ENCODE measurements around the gene IL24. TPM values are rescaled to one million over a fixed set of nuclear protein-coding genes. Genes with fewer than 3 reads are reported as not detected.
A peak's percentile ranks its signal among the peaks of the same experiment; 100 is the strongest.

IL24 gene
- total RNA-seq, 4 donors from 2014 or later = not detected

DNA sequence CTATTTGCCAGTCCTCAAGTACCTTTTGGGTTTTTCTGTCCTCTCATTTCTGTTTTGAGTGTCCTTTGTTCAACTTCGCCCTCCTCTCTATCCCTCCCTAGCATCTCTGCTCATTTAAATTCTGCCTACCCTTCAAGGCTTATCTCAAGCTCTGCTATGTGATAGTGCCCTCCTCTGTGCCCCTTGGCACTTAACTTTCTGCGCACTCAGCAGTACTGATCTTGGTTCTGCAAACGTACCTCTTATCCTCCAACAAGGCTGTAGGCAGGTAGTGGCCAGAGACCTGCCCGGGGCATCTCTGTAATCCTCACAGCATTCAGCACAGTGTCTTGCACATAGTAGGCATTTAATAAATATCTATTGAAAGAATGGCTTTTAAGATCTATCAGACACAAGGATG is 37.1 kb upstream of the IL24 start:
- H3K4me1 ChIP-seq = no peaks in the 10 kb centered on the region
- TF ChIP-seq POLR2A (IDR thresholded peaks at IDR 0.05) (no peak), EP300 (IDR thresholded peaks at IDR 0.05; ENCODE audit: low read depth) (no peak), CTCF (IDR thresholded peaks at IDR 0.05) (no peak), POLR2AphosphoS5 (IDR thresholded peaks at IDR 0.05) (no peak)
- no peak overlapping the region for H3K27ac ChIP-seq
- intact Hi-C loops (cut with DNase I; ENCODE audit: low total_unique reads) (loop anchor here (5.0 kb wide), 1 partner anchor 612 kb away; no protein-coding TSS in a partner anchor), in situ Hi-C loops (cut with MboI; ENCODE audit: low pct_ligation_motif_present in 1 of 4, low pct_unique_long_range_greater_than_20kb in 1 of 4, low sequenced_read_pairs in 3 of 4) (no loop called here)
- WGBS, 2 donors (ENCODE audit: low coverage in 1 of 2) = 69 to 88% methylated on average over 4 of the region's 4 CpGs
- no peak for DNase-seq
- no peak overlapping the region for H3K4me3 ChIP-seq
- no peaks in the 10 kb centered on the region for H3K9me3 ChIP-seq
- H3K36me3 ChIP-seq = no peaks in the 10 kb centered on the region
- H3K27me3 ChIP-seq = peaks cover 5% of the 10 kb centered on the region

DNA sequence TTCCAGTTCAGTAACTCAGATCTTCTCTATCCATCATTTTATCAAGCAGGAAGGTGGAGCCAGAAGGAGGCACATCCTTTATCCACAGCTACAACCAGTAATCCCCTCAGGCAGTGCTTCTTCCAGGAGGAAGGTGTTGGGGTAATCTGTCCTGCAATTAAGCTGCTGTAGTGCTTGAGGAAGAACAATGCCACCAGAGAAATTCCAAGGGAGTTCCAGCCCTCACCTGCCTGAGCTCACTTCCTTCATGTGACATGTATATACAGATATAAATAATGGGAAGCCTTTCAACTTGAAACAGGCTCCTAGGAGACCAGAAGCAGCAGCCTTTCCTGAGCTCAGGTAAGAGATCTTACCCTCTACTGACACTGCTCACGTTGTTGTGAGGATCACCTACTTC is 34.0 kb upstream of the IL24 start:
- no peaks in the 10 kb centered on the region for H3K4me1 ChIP-seq
- TF ChIP-seq CTCF (IDR thresholded peaks at IDR 0.05) (no peak), POLR2AphosphoS5 (IDR thresholded peaks at IDR 0.05) (no peak), POLR2A (IDR thresholded peaks at IDR 0.05) (no peak), EP300 (IDR thresholded peaks at IDR 0.05; ENCODE audit: low read depth) (no peak)
- intact Hi-C loops (cut with DNase I; ENCODE audit: low total_unique reads) (loop anchor here (5.0 kb wide), 1 partner anchor 609 kb away; no protein-coding TSS in a partner anchor), in situ Hi-C loops (cut with MboI; ENCODE audit: low pct_ligation_motif_present in 1 of 4, low pct_unique_long_range_greater_than_20kb in 1 of 4, low sequenced_read_pairs in 3 of 4) (no loop called here)
- no peak overlapping the region for H3K4me3 ChIP-seq
- DNase-seq = no peak
- H3K9me3 ChIP-seq = no peaks in the 10 kb centered on the region
- H3K36me3 ChIP-seq = no peaks in the 10 kb centered on the region
- H3K27ac ChIP-seq = no peak overlapping the region
- 50% methylated on average over 1 of the region's 1 CpG; no CpG with 5 or more reads in 1 of the 2 donors for WGBS, 2 donors (ENCODE audit: low coverage in 1 of 2)
- H3K27me3 ChIP-seq = peaks cover 5% of the 10 kb centered on the region

- no peak within 1 kb of the TSS for H3K27ac ChIP-seq
- H3K4me3 ChIP-seq = no peak within 1 kb of the TSS
- no peaks in the 10 kb centered on the region for H3K4me1 ChIP-seq
- intact Hi-C loops (cut with DNase I; ENCODE audit: low total_unique reads) (loop anchor here (5.0 kb wide), 1 partner anchor 607 kb away; no protein-coding TSS in a partner anchor), in situ Hi-C loops (cut with MboI; ENCODE audit: low pct_ligation_motif_present in 1 of 4, low pct_unique_long_range_greater_than_20kb in 1 of 4, low sequenced_read_pairs in 3 of 4) (no loop called here)
- H3K27me3 ChIP-seq = peaks cover 5% of the 10 kb centered on the region
- peak; percentile 85 for DNase-seq
- no peaks in the 10 kb centered on the region for H3K9me3 ChIP-seq
- WGBS, 2 donors (ENCODE audit: low coverage in 1 of 2) = 4 to 53% methylated on average over 4 to 19 of the region's 19 CpGs
- H3K36me3 ChIP-seq = no peaks in the 10 kb centered on the region
- no peak for TF ChIP-seq POLR2AphosphoS5 (IDR thresholded peaks at IDR 0.05)
- peak; percentile 69 to 86 (median 74) for TF ChIP-seq CTCF (IDR thresholded peaks at IDR 0.05)
Measured at GRCh38 chr1:206864939-206865671, 32.1 kb upstream of the IL24 start, which contains the start of gene IL20. TSS of gene IL20 (plus strand) at chr1:206865623. CDS start at chr1:206865853, 230 bp downstream.

DNA sequence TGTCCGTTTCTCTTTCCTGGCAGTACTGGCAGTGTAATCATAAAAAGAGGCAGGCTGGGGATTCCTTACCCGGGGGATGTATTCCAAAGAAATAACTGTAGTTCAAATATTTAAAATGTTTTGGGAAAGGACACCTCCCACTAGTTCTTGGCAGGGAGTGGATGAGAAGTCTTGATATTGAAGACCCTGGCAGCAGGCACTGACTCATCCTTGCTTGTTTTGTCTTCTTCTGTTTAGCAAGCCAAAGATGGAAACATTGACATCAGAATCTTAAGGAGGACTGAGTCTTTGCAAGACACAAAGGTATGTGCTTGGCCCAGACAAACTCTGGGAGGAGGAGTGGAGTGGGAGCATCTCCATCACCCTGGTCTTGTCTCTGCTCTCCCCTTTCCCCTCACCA is 31.2 kb upstream of the IL24 start:
- H3K36me3 ChIP-seq = no peaks in the 10 kb centered on the region
- no peak overlapping the region for H3K4me3 ChIP-seq
- H3K27me3 ChIP-seq = peaks cover 5% of the 10 kb centered on the region
- H3K4me1 ChIP-seq = no peaks in the 10 kb centered on the region
- H3K27ac ChIP-seq = no peak overlapping the region
- intact Hi-C loops (cut with DNase I; ENCODE audit: low total_unique reads) = no loop called here
- in situ Hi-C loops (cut with MboI; ENCODE audit: low pct_ligation_motif_present in 1 of 4, low pct_unique_long_range_greater_than_20kb in 1 of 4, low sequenced_read_pairs in 3 of 4) = no loop called here
- H3K9me3 ChIP-seq = no peaks in the 10 kb centered on the region
- 50 to 60% methylated on average over 2 of the region's 2 CpGs for WGBS, 2 donors (ENCODE audit: low coverage in 1 of 2)
- TF ChIP-seq EP300 (IDR thresholded peaks at IDR 0.05; ENCODE audit: low read depth) = no peak
- TF ChIP-seq POLR2AphosphoS5 (IDR thresholded peaks at IDR 0.05) = no peak
- no peak for TF ChIP-seq CTCF (IDR thresholded peaks at IDR 0.05)
- TF ChIP-seq POLR2A (IDR thresholded peaks at IDR 0.05) = no peak
- no peak for DNase-seq
